Erythroblast (primary cell): ENCODE data around the gene PDE9A.

Experiments used
- GATA1 ChIP-seq: IDR thresholded peaks from 2 replicates; pipeline ENCODE4 v1.6.1; 2011; ENCODE audit warnings: low read depth, mild to moderate bottlenecking, control low read depth, low read length, moderate library complexity
- POLR2A ChIP-seq: IDR thresholded peaks from 2 replicates; pipeline ENCODE4 v1.6.1; 2011; ENCODE audit warnings: mild to moderate bottlenecking, low read length

- no peak for TF ChIP-seq POLR2A
- TF ChIP-seq GATA1 = no peak
Measured at GRCh38 chr21:42798106-42798505, 144.7 kb downstream of the PDE9A start.
